GM18870 (cell line): ENCODE data around the gene RANBP10.
"Not testable (repeated sequence)": the region's sequence is repeated elsewhere in the genome, so short reads cannot be mapped to it uniquely, and the experiment has no call there.

ENCODE experiments used
- ATAC-seq: cut with Tn5 transposase; IDR thresholded peaks from one replicate; pipeline ENCODE4 v1.9.1; 2021; ENCODE audit warnings: moderate library complexity; ENCODE audit not compliant: unreplicated experiment

Gene RANBP10

DNA sequence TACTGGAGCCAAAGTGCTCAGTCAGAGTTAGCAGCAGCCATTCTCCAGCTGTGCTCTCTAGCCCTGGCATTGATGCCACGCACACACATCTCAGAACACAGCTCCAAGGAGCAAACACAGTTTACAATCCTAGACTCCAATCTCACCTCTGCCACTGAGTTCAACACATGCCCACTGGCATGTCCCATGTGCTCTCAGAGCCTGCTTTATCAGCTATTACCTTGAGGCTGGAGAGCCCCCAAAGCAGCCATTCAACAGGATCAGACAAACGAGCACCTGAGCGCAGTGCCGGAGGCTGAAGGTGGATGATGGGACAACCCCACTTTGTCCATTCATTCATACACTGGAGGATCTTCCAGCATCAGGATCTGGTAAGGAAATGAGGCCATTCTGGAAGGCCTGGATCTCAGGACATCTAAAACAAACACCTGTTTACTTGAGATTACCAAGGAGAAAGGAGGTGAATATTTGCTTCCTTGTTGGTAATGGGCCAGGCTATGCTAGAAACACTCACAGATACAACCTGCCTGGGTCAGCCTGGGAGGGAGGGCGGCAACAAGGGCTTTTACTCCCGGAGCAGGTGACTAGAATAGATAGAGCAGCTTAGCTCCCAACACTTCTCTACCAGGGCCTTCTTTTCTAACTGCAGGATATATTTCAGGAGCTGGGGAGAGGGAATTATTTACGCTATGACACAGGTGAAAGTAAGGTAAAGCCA, 25.4 kb downstream of the RANBP10 start:
- ATAC-seq: no peak

DNA sequence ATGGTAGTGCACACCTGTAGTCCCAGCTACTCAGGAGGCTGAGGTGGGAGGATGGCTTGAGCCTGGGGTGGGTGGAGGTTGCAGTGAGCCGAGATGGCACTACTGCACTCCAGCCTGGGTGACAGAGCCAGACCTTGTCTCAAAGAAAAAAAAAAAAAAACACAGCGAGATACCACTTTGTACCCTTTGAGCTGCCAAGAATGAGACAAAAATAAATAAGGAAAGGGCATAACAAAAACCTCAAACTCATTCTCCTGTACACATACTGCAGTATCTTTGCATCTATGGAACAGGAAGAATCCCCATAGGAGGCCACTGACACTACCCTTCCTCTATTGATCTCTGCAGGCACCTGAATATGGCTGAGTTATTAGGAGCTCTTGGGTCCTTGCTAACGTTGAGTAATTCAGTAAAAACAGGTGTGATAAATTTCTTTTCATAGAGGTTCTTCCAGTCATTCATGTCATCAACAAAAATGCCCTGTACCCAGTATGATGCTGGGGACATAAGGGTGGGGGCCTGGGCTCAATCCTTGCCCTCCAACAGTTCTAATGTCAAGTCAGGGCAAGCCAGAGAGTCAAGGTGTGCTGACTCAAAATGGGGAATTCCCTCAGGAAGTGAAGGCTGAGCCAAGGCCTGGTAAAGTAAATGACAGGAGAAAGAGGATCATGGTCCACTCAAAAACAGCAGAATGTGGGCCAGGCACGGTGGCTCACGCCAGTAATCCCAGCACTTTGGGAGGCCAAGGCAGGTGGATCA, 26.9 kb downstream of the RANBP10 start:
- ATAC-seq: no peak

DNA sequence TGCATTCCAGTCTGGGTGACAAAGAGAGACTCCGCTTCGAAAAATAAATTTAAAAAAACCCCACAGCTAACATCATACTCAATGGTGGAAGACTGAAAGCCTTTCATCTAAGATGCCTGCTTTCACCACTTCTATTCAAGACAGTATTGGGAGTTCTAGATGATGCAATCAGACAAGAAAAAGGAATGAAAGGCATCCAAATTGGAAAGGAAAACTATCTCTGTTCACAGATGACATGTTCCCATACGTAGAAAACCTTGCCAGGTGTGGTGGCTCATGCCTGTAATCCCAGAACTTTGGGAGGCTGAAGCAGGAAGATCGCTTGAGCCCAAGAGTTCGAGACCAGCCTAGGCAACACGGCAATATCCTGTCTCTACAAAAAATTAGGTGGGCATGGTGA, 31.1 kb downstream of the RANBP10 start:
- no peak for ATAC-seq

DNA sequence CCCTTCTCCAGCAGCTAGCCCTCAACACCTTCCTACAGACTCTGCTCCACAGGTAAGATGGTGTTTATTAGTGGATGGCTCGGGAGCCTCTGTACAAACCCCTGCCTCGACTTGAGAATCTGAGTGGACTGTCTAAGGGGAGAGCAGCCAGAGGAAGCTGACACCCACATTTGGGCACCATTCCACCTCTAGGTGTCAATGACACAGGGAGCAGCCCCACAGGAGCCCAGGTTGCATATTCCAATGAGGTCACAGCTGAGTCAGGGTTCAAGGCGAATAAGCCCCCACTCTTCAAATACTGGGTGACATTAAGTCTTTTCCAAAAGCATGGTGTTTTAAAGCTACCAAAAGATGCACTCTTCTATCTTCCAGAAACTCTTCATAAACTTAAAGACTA, 31.9 kb downstream of the RANBP10 start:
- no peak for ATAC-seq

DNA sequence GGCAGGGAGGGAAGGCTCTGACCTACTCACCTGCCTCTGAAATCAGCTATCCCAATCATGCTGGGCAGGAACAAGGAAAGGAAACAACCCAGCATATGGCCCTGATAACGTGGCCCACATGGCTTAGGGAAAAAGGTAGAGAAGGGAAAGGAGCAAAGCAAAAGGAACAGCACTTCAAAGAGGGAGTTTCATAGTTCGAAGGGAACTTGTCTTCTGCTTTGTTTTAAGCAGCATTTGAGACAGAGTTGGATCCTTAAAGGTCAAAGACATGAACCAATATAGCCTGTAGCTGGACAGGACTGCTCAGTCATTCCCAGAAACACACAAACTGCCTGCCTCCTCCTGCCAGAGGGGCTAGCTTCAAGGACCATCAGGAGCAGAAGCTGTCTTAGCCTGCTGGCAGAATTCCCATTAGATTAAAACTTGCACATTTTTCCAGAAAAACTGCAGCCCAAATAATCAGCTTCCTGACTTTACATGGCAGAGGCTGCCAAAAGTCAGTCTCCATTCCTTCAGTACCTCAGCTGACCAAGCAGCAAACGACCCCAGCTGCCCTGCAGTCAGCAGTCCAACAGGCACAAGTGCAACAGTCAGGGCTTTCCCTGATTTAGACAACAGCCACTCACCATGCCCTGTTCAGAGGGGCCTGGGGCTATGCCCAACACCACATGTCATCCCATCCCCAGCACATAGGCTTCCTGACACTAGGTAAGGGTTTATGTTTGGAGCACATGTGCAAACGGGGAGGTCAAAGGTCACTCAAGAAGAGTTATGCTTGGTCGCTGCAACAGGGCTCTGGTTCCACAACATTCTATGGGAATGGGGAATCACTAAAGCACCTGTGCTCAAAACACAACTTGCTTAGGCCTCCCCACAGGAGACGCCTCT, 32.5 kb downstream of the RANBP10 start:
- ATAC-seq: no peak

DNA sequence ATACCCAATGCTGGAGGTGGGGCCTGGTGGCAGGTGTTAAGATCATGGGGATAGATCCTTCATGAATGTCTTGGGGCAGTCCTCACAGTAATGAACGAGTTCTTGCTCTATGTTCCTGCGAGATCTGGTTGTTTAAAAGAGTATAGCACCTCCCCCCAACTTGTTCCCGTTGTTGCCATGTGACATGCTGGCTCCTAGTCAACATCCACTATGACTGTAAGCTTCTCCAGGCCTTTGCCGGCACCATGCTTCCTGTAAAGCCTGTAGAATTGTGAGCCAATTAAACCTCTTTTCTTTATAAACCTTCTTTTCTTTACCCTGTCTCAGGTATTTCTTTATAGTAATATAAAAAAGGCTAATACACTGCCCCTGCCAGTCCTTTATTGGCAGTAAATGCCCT, 33.3 kb downstream of the RANBP10 start:
- no peak for ATAC-seq

DNA sequence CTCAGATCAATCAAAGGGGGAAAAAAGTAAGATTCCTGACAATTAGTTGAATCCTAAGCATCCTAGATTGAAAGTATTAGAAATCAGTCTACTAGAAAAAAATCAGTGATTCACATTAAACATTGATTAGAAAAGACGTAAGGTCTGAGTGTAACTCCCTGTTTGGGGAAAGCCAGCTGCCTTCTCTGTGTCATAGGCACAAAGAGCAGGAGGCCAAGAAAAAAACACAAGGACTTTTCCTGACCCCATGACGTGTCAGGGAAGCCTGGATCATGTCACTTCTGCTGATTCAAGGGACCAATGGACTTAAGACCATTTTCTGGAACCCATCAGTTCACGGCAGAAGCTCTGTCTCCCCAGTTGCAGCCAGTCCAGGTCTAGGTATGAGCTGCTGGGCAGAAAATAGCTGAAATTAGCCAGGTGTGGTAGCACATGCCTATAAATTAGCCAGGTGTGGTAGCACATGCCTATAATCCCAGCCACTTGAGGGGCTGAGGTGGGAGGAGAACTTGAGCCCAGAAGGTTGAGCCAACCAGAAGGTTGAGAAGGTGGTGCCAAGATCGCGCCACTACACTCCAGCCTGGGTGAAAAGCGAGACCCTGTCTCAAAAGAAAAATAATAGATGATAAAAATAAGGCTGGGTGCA, 35.9 kb downstream of the RANBP10 start:
- ATAC-seq: no peak

DNA sequence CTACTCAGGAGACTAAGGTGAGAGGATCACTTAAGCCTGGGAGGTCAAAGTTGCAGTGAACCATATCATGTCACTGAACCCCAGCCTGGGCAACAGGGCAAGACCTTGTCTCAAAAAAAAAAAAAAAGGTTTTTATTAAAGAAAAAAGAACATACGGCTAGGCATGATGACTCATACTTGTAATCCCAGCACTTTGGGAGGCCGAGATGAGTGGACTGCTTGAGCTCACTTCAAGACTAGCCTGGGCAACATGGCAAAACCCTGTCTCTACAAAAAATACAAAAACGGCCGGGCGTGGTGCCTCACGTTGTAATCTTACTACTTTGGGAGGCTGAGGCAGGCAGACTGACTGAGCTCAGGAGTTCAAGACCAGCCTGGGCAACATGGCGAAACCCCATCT, 38.4 kb downstream of the RANBP10 start:
- ATAC-seq: no peak

DNA sequence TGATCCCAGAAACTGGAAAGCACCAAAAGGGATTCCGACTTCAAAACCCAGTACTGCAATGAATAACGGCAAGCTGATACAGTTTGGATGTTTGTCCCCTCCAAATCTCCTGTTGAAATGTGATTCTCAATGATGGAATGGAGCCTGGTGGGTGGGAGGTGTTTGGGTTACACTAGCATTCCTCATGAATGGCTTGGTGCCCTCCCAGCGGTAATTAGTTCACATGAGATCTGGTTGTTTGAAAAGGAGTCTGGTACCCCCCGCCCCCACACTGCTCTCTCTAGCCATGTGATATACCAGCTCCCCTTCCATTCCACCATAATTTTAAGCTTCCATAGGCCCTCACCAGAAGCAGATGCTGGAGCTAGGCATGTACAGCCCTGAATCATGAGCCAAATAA, 40.1 kb downstream of the RANBP10 start:
- no peak for ATAC-seq

DNA sequence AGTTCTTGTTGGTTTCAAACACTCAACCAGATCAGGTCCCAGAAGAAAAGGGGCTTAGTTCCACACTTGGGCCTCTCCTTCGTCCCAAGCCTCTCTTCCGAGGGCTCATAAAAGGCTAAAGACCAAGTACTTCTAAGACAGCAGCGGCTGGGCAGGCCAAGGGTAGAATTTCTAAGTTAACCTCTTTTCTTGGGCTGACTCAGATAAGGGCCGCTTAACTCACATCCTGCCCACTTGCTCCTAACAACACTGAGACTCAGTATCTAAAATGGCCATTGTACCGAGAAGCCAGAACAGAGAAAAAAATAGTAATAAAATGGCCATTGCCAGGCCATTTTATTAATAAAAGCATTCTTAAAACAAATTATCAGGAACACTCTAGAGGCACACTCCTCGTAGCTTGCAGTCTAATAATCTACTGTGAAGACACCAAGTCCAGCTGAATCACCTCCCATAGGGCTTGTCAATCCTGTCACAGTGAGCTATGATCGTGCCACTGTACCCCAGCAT, 42.1 kb downstream of the RANBP10 start:
- no peak for ATAC-seq

DNA sequence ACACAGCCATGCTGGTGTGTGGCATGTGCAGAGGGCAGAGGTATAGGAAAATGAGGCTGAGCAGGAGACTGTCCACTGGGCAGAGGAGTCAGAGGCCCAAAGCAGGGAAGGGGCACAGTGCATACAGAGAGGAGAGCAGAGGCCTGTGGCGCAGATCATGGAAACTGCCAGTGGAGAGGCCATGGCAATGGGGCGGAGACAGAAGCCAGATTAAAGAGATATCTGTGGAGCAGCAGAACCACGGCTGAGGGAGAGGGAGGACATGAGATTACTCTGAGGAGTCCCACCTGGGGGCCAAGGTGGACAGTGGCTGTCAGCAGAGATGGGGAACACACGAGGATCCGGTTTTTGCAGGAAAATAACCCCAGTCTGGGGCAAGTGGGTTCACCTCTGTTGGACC, 43.3 kb downstream of the RANBP10 start:
- ATAC-seq: no peak

DNA sequence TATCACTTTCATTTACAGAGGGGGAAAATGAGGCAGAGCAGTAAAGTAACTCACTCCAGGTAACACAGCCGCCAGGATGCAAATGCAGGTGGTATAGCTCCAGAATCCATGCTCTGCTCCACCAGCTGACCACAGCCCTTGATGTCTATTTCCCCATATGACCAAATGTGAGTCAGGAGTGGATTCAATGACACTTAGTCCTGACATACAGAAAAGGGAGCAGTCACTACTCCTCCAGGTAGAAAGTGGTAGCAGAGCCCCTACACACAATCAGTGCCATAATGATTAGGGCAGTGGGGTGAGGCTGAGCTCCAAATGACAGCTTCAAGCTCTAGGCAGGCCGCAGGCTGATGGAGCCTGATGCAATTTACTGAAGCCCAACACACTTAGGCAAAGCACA, 44.0 kb downstream of the RANBP10 start:
- no peak for ATAC-seq

DNA sequence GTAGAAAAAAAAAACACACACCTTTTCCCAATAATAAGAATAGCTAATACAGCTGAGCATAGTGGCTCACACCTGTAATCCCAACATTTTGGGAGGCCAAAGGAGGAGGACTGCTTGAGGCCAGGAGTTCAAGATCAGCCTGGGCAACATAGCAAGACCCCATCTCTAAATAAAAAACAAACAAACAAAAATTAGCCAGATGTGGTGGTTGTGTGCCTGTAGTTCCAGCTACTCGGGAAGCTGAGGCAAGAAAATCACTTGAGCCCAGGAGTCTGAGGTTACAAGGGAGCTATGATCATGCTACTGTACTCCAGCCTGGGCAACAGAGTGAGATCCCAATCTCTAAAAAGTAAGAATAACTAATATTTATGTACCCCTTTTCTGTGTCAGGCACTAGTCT, 44.4 kb downstream of the RANBP10 start:
- ATAC-seq: no peak

DNA sequence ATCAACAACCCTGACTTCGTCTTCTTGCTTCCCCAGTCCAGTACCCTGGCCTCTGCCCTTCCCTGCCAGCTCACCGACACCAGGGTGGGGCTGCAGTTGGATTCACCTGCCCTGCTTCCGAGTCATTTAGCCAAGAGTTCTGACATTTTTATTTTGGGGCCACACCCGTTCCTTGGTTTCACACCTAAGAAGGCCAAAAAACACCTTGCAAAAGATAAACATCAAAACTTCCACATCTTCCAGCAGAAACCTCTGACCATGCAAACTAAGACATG, 45.5 kb downstream of the RANBP10 start:
- no peak for ATAC-seq

DNA sequence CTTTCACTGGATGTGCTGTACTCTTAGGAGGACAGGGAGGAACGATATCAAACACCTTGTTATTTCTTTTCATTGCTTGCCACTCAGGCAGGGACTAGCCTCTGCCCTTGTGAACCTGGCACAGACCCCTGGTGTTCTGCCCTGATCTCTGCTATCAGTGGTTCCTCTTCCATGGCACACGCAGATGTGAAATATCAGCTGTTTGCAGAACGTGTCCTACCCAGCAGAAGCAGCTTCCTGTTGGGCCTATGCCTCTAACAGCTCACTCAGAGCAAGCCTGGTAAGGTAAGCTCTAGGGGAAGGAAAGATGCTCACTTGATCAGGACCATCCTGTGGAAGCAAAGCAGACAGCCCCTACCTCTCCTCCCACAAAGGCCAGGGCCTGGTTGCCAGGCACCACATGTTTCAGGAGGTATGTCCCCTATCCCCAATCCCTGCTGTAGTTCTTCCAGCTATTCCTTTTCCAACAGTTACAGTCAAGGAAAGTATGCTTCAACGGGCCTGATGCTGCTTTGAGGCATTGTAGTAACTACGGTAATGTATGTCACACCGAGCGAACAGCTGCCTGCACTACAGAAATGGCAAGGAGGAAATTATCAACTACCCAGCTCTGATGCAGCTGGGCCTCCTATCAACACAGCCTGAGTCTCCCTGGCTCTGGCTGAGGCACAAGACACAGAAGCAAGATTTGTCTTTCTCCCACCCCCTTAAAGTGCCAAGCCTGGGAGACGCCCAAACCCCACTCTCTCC, 46.0 kb downstream of the RANBP10 start:
- no peak for ATAC-seq

DNA sequence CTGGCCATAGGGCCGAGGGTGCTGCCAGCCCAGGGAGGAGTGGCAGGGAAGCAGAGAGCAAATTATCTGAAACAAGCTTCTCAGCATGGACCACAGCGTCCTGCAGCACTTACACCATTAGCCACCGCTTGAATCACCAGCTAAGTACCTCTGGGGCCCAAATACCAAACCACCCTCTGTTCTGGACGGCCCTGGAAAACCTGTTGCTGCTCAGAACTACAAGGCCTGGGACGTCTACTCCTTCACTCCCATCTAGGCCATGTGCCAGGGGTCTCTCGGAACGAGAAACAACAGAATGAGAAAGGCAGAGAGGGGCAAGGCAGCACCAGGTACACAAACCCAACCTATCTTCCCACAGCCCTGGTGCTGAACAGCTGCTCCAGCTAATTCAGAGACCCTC, 47.4 kb downstream of the RANBP10 start:
- no peak for ATAC-seq

DNA sequence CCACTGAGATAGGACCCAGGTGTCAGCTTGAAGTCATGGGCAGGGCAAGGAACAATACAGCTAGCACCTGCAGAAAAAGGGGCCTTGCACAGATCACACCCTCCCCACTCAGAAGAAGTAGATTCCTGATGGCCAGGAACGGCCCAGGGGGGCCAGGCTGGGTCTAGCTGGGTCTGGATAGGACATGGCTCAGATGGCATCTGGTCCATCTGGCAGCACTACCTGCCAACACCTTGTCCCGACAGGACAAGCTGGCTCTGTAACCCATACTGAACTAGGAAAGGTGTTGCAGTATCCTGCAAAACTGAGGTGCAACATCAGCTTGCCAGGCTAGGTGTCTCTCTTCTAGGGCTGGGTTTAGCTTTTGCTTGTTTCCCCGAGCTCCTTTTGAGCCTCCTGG, 48.4 kb downstream of the RANBP10 start:
- ATAC-seq: no peak

DNA sequence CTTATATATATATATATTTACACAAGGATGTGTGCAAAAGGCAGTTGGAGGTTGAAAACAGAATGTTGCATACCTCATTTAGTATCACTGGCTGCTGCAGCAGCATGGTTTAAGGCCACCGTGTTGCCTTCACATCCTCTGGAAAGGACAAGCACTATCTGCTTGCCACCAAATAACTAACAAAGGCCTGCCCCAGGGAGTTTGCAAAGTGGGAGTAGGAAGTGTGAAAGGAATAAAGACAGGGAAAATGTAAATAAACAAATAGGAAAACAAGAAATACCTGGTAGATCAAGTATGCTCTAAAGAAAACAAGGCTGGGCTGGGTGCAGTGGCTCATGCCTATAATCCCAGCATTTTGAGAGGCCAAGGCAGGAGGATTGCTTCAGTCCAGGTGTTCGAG, 53.7 kb downstream of the RANBP10 start:
- no peak for ATAC-seq

DNA sequence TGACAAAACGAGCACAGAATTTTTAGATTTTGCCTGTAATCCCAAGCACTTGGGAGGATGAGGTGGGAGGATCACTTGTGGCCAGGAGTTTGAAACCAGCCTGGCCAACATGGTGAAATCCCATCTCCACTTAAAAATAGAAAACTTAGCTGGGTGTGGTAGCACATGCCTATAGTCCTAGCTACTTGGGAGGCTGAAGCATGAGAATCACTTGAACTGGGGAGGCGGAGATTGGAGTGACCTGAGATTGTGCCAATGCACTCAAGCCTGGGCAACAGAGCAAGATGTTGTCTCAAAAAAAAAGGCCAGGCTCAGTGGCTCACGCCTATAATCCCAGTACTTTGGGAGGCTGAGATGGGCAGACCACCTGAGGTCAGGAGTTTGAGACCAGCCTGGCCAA, 55.0 kb downstream of the RANBP10 start:
- ATAC-seq: not testable (repeated sequence)

DNA sequence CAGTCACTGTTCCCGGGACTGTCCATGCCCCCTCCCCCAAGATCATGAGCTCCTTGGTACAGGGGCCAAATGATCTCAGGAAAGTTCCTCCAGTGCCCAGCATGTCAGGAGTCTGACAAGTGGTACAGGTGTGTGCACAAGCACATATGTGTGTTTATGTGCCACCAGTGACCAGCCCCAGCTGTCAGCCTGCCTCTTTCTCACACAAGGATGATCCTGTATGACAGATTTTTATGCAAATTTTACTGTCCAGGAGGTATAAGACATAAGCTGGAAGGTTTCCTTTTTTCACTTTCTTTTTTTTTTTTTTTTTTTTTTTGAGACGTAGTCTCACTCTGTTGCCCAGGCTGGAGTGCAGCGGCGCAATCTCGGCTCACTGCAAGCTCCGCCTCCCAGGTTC, 55.9 kb downstream of the RANBP10 start:
- ATAC-seq: peak; percentile 76
